Stimulated activated CD8-positive, alpha-beta memory T cell treated with anti-CD3 and anti-CD28 coated beads, Interleukin-7, amount 100 ng/mL, for 48 hours (primary cell): ENCODE data around the gene FNDC10.
"Not testable (repeated sequence)": the region's sequence is repeated elsewhere in the genome, so short reads cannot be mapped to it uniquely, and the experiment has no call there.

Experiments
- DNase-seq, 2 donors: peaks; one replicate each; pipeline ENCODE4 v3.0.0-alpha.2; 2020; ENCODE audit warnings: low read depth in 1 of 2; ENCODE audit errors: extremely low read depth in 1 of 2

The FNDC10 gene

DNA sequence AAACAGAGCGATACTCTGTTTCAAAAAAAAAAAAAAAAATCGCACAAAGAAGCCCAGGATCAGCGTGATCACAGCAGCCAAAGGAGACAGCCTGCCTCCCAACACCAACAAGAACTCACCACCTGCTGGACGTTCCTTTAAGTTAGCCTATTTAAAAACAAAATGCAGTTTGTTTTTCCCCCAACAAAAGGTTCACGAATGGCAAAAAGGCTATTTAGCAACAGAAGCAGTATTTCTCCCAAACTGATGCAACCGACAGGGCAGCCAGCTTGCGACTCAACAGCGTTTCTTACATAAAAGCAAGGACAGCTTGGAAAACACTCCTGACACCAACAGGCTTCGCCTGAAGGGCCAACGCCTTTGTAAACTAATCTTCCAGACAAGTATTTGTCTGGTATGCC, 32.0 kb downstream of the FNDC10 start:
- no peak for DNase-seq

GRCh38 chr1:1567152-1567875, 32.6 kb downstream of the FNDC10 start:
- no peak for DNase-seq

GRCh38 chr1:1565340-1565739, 34.6 kb downstream of the FNDC10 start:
- no peak for DNase-seq

GRCh38 chr1:1564268-1564667, 35.7 kb downstream of the FNDC10 start:
- no peak for DNase-seq

GRCh38 chr1:1563688-1564087, 36.2 kb downstream of the FNDC10 start:
- no peak for DNase-seq

- no peak for DNase-seq
Measured at GRCh38 chr1:1562556-1563195, 37.3 kb downstream of the FNDC10 start.

GRCh38 chr1:1561801-1562470, 38.0 kb downstream of the FNDC10 start:
- DNase-seq: no peak

- DNase-seq: no peak
Measured at GRCh38 chr1:1560178-1560577, 39.8 kb downstream of the FNDC10 start.

GRCh38 chr1:1559066-1559465, 40.9 kb downstream of the FNDC10 start:
- DNase-seq: no peak

DNA sequence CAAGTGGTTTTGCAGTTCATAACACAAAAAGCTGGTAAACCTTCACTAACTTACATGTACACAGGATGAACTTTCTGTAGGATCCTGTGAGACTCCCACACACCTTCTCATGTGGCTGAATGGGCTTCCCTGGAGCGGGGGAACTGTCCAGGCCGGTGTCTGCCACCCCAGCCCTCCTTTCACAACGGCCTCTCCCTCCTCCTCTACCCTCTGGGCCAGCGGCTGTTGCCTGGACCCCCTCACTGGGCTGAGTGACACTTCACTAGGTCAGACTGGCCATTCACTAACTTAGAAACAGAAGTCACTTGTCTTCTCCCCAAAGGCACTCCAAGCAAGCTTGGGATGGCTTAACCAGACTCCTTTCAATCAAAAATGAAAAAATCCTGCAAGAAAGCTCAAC, 41.3 kb downstream of the FNDC10 start:
- no peak for DNase-seq

DNA sequence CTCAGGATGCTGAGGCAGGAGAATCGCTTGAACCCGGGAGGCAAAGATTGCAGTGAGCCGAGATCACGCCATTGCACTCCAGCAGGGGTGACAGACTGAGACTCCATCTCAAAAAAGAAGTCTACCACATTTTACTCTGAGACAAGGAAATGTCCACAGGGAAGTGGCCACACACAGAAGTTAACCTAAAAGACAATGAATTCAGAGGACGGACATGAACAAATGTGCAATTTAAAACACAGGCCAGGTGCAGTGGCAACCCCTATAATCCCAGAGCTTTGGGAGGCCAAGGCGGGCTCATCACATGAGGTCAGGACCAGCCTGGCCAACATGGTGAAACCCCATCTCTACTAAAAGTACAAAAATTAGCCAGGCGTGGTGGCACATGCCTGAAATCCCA, 42.2 kb downstream of the FNDC10 start:
- DNase-seq: not testable (repeated sequence)

DNA sequence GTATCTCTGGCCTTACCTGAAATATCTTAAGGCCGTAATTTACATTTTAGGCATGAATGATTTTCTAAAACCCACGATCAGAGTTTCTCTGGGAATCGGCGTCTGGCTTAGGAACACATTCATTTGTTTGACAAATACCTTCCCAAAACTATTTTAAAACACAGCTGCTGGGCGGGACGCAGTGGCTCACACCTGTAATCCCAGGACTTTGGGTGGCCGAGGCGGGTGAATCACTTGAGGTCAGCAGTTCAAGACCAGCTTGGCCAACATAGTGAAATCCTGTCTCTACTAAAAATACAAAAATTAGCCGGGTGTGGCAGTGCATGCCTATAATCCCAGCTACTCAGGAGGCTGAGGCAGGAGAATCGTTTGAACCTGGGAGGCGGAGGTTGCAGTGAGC, 43.0 kb downstream of the FNDC10 start:
- DNase-seq: not testable (repeated sequence)

GRCh38 chr1:1556505-1556904, 43.4 kb downstream of the FNDC10 start:
- DNase-seq: no peak

- DNase-seq: no peak
Measured at GRCh38 chr1:1554926-1555915, 44.7 kb downstream of the FNDC10 start.

DNA sequence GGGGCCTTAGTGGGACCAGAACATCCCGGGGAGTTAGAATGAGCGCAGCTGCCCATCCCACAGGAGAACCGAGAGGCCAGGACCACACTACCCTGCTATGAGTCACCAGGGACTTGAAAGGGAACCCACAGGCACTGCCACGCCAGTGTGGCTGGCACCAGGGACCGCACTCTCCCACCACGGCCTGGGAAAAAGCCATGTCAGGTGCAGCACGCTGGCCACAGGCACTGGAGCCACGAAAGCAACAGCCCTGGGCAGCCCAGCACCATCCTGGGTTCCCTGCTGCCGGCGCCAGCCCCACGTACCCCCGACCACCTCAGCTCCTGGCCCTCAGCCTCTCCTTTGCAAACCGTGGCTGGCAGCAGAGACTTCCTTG, 45.4 kb downstream of the FNDC10 start:
- no peak for DNase-seq

GRCh38 chr1:1553821-1554494, 46.0 kb downstream of the FNDC10 start:
- DNase-seq: no peak

- DNase-seq: no peak
Measured at GRCh38 chr1:1552263-1552639, 47.7 kb downstream of the FNDC10 start.

- no peak for DNase-seq
Measured at GRCh38 chr1:1551524-1552262, 48.2 kb downstream of the FNDC10 start.

- no peak for DNase-seq
Measured at GRCh38 chr1:1550591-1551432, 49.1 kb downstream of the FNDC10 start.
